Measurements from ENCODE around the gene GUCY2D. TPM values are rescaled to one million over a fixed set of nuclear protein-coding genes. Genes with fewer than 3 reads are reported as not detected.

Gene GUCY2D
- total RNA-seq, 2 experiments from 2014 or later, result not detected

- peaks cover 56% of the 10 kb centered on the region for H3K27me3 Mint-ChIP-seq
These were observed 60.5 kb downstream of the GUCY2D start for GRCh38 chr17:8062807-8063483.

GRCh38 chr17:8063761-8064534, 61.5 kb downstream of the GUCY2D start:
- no peak for DNase-seq
- peaks cover 55% of the 10 kb centered on the region for H3K27me3 Mint-ChIP-seq
- no peak for ATAC-seq (ENCODE audit: low read depth)
- H3K4me3 Mint-ChIP-seq, result no peak overlapping the region
- no peak overlapping the region for H3K27ac Mint-ChIP-seq
- H3K36me3 Mint-ChIP-seq, result no peaks in the 10 kb centered on the region
- POLR2A ChIA-PET, result no interaction called here
- H3K9me3 Mint-ChIP-seq, result no peaks in the 10 kb centered on the region
- peaks cover 1% of the 10 kb centered on the region for H3K4me1 Mint-ChIP-seq

More at GRCh38 chr17:8062807-8063483, 60.5 kb downstream of the GUCY2D start:
- DNase-seq (no peak), ATAC-seq (ENCODE audit: low read depth) (no peak)
- H3K36me3 Mint-ChIP-seq, result no peaks in the 10 kb centered on the region
- H3K4me1 Mint-ChIP-seq, result peaks cover 4% of the 10 kb centered on the region
- no peak overlapping the region for H3K27ac Mint-ChIP-seq
- no peaks in the 10 kb centered on the region for H3K9me3 Mint-ChIP-seq
- H3K4me3 Mint-ChIP-seq, result no peak overlapping the region
- POLR2A ChIA-PET, result interaction anchor here (0.6 to 0.7 kb wide), 2 partner anchors 152 to 1205 kb away, joined by 3 to 4 read pairs; no protein-coding TSS in a partner anchor

- POLR2A ChIA-PET, result no interaction called here
- H3K27ac Mint-ChIP-seq, result no peak overlapping the region
- no peak for ATAC-seq (ENCODE audit: low read depth)
These were observed 62.2 kb downstream of the GUCY2D start for GRCh38 chr17:8064561-8065019.

GRCh38 chr17:8066841-8067775, 64.7 kb downstream of the GUCY2D start:
- POLR2A ChIA-PET, result no interaction called here
- Mint-ChIP-seq H3K9me3 (no peaks in the 10 kb centered on the region), H3K4me1 (no peaks in the 10 kb centered on the region), H3K27me3 (peaks cover 49% of the 10 kb centered on the region), H3K36me3 (no peaks in the 10 kb centered on the region), H3K4me3 (no peak overlapping the region), H3K27ac (no peak overlapping the region)
- DNase-seq, result no peak
- ATAC-seq (ENCODE audit: low read depth), result no peak

More at GRCh38 chr17:8064561-8065019, 62.2 kb downstream of the GUCY2D start:
- peaks cover 52% of the 10 kb centered on the region for H3K27me3 Mint-ChIP-seq
- no peak overlapping the region for H3K4me3 Mint-ChIP-seq
- no peaks in the 10 kb centered on the region for H3K36me3 Mint-ChIP-seq
- H3K4me1 Mint-ChIP-seq, result no peaks in the 10 kb centered on the region
- no peaks in the 10 kb centered on the region for H3K9me3 Mint-ChIP-seq
- DNase-seq, result no peak

- Mint-ChIP-seq H3K36me3 (no peaks in the 10 kb centered on the region), H3K4me1 (peaks cover 4% of the 10 kb centered on the region), H3K4me3 (no peak overlapping the region), H3K27me3 (peaks cover 49% of the 10 kb centered on the region), H3K9me3 (no peaks in the 10 kb centered on the region), H3K27ac (no peak overlapping the region)
- ATAC-seq (ENCODE audit: low read depth) (no peak), DNase-seq (no peak)
- POLR2A ChIA-PET, result no interaction called here
These were observed 65.4 kb downstream of the GUCY2D start for GRCh38 chr17:8067806-8068205.

- POLR2A ChIA-PET, result interaction anchor here (1.2 kb wide), 1 partner anchor 381 kb away, joined by 3 read pairs; the partner anchor contains the start of gene TP53
- H3K4me1 Mint-ChIP-seq, result peaks cover 13% of the 10 kb centered on the region
- ATAC-seq (ENCODE audit: low read depth) (no peak), DNase-seq (no peak)
- H3K27ac Mint-ChIP-seq, result no peak overlapping the region
- H3K36me3 Mint-ChIP-seq, result no peaks in the 10 kb centered on the region
- no peaks in the 10 kb centered on the region for H3K9me3 Mint-ChIP-seq
- peaks cover 49% of the 10 kb centered on the region for H3K27me3 Mint-ChIP-seq
- no peak overlapping the region for H3K4me3 Mint-ChIP-seq
These were observed 66.5 kb downstream of the GUCY2D start for GRCh38 chr17:8068736-8069586.

- H3K27me3 Mint-ChIP-seq, result peaks cover 50% of the 10 kb centered on the region
These were observed 67.1 kb downstream of the GUCY2D start for GRCh38 chr17:8069587-8069860.

More at GRCh38 chr17:8069587-8069860, 67.1 kb downstream of the GUCY2D start:
- no peak for ATAC-seq (ENCODE audit: low read depth)
- POLR2A ChIA-PET, result interaction anchor here (0.7 to 1.2 kb wide), 2 partner anchors 104 to 382 kb away, joined by 3 read pairs; partner anchors contain the start of gene TP53
- Mint-ChIP-seq H3K4me3 (no peak overlapping the region), H3K27ac (no peak overlapping the region), H3K4me1 (peaks cover 16% of the 10 kb centered on the region), H3K9me3 (no peaks in the 10 kb centered on the region), H3K36me3 (no peaks in the 10 kb centered on the region)
- no peak for DNase-seq

Other genes starting within 250 kb of the GUCY2D start
- 10 to 100 TPM; 43.4 to 50.9 TPM for gene KDM6B, start 168.4 kb upstream of the GUCY2D start, total RNA-seq
- 1 to 10 TPM; 2.9 to 3.7 TPM for gene TMEM88, start 147.5 kb upstream of the GUCY2D start, total RNA-seq
- gene NAA38, start 145.1 kb upstream of the GUCY2D start, total RNA-seq, result 10 to 100 TPM; 62.1 to 71.7 TPM
- gene CYB5D1, start 144.6 kb upstream of the GUCY2D start, total RNA-seq, result 1 to 10 TPM; 7.3 to 7.9 TPM
- 100 to 1,000 TPM; 194 to 199 TPM for gene CHD3, start 113.8 kb upstream of the GUCY2D start, total RNA-seq
- 1 to 10 TPM; 4.5 to 5.5 TPM for gene RNF227, start 86.3 kb upstream of the GUCY2D start, total RNA-seq
- gene KCNAB3, start 72.8 kb upstream of the GUCY2D start, total RNA-seq, result 10 to 100 TPM; 10.6 to 12.5 TPM
- 100 to 1,000 TPM; 222 to 237 TPM for gene TRAPPC1, start 70.7 kb upstream of the GUCY2D start, total RNA-seq
- gene CNTROB, start 70.4 kb upstream of the GUCY2D start, total RNA-seq, result 10 to 100 TPM; 57.3 to 62.7 TPM
- not detected for gene ALOX15B, start 36.4 kb downstream of the GUCY2D start, total RNA-seq
- under 1 TPM; 0.65 to 0.97 TPM for gene ALOX12B, start 85.1 kb downstream of the GUCY2D start, total RNA-seq
- gene ALOXE3, start 115.9 kb downstream of the GUCY2D start, total RNA-seq, result not detected
- under 1 TPM; 0.23 to 0.75 TPM for gene HES7, start 121.5 kb downstream of the GUCY2D start, total RNA-seq
- 10 to 100 TPM; 52.7 to 53.6 TPM for gene PER1, start 149.8 kb downstream of the GUCY2D start, total RNA-seq
- 100 to 1,000 TPM; 116 to 118 TPM for gene VAMP2, start 160.3 kb downstream of the GUCY2D start, total RNA-seq
- 10 to 100 TPM; 39.5 to 46.4 TPM for gene TMEM107, start 173.8 kb downstream of the GUCY2D start, total RNA-seq
- gene BORCS6, start 187.6 kb downstream of the GUCY2D start, total RNA-seq, result 10 to 100 TPM; 15.7 to 16.5 TPM
- gene AURKB, start 208.0 kb downstream of the GUCY2D start, total RNA-seq, result 100 to 1,000 TPM; 128 to 152 TPM
- gene CTC1, start 245.4 kb downstream of the GUCY2D start, total RNA-seq, result 100 to 1,000 TPM; 129 to 130 TPM
- 10 to 100 TPM; 47.2 to 56.8 TPM for gene PFAS, start 246.7 kb downstream of the GUCY2D start, total RNA-seq